Stimulated activated CD4-positive, alpha-beta T cell treated with anti-CD3 and anti-CD28 coated beads, TNF-alpha, amount 100 ng/mL, for 1 hour (primary cell): Measurements from ENCODE around the gene C19orf33.
"Not testable (repeated sequence)": the region's sequence is repeated elsewhere in the genome, so short reads cannot be mapped to it uniquely, and the experiment has no call there.

Experiments used
- DNase-seq, 3 donors: peaks; one replicate each; pipeline ENCODE4 v3.0.0-alpha.2; 2020; ENCODE audit warnings: low read depth in 3 of 3, low spot score in 1 of 3

The C19orf33 gene

GRCh38 chr19:38336638-38337359 is 32.7 kb downstream of the C19orf33 start:
- peak; percentile 86 to 90 (median 90) for DNase-seq

GRCh38 chr19:38337360-38337653 is 33.3 kb downstream of the C19orf33 start:
- DNase-seq = no peak

DNA sequence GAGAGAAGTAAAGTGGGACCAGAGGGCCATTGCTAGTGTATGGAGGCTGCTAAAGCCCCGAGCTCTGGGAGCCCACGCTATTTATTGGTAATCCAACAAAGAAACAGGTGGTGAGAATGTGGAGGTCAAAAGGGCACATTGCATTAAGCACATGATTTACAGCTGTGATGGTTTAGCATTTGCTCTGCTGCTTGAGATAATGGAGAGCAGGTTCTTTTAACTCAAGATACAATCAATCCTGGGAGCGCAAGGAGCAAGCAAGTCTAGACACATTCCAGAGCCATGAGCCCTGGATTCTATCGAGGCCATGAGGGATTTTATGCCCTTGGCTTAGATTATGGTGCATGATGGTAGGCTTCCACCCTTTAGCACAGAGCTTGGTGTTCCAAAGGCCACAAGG is 35.0 kb downstream of the C19orf33 start:
- not testable (repeated sequence) for DNase-seq

DNA sequence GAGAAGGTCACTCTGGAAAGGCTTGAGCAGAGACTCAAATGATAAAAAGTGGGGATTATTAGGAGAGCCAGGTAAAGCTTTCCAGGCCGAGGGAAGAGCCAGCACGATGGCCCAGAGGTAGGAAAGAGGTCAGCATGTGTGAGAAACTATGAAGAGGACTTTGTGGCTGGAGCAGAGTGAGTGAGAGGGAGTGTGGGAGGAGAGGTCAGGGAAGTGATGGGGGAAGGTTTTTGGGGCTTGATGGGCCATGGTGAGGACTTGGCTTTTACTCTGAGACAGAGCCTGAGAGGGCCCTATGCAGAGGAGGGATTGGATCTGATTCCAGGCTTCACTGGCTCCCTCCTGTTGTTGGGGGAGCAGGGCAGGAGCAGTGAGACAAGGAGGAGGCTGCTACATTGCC is 36.9 kb downstream of the C19orf33 start:
- no peak for DNase-seq

GRCh38 chr19:38346837-38347236 is 42.8 kb downstream of the C19orf33 start:
- DNase-seq = no peak

- DNase-seq = no peak
These were observed 46.8 kb downstream of the C19orf33 start for GRCh38 chr19:38350883-38351282.

DNA sequence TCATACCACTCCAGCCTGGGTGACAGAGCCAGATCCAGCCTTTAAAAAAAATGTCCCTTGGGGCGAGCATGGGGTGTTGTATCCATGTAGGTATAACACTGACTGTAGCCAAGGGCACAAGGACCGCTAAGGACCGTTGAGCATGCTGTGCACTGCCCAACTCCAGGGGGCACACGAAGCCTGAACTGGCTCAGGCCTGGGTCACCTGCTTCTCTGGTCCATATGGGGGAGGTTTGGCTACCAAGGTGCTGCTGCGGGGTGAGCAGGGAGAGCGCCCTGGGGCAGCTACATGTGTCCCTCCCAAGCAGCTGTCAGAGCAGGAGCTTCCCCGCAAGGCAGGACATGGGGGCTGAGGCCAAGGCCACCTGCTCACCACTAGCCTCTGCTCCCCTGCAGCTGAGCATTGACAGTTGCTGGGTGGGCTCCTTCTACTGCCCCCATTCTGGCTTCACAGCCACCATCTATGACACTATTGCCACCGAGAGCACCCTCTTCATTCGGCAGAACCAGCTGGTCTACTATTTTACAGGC is 47.9 kb downstream of the C19orf33 start:
- no peak for DNase-seq

- DNase-seq = no peak
These were observed 48.6 kb downstream of the C19orf33 start for GRCh38 chr19:38352611-38353010.
